Spleen (tissue), 7 donors: ENCODE measurements around the gene NUMA1.

Source experiments
- POLR2A ChIP-seq, 3 donors: fragments of 450-650 bp; IDR thresholded peaks; one replicate each; pipeline ENCODE4 v1.5.1; 2017; ENCODE audit warnings: antibody characterized with exemption in 3 of 3, mild to moderate bottlenecking in 1 of 3
- POLR2AphosphoS5 ChIP-seq, 3 donors: sonication (generic); formaldehyde crosslinking; IDR thresholded peaks; one replicate each; pipeline ENCODE4 v1.5.1; 2017; ENCODE audit warnings: antibody characterized with exemption in 3 of 3
- TF ChIP-seq, protein P1 (sequence below), 11 experiments: fragments of 200-600 bp in 7 of 11; fragments of 450-650 bp in 4 of 11; sonication (generic) in 4 of 11; IDR thresholded peaks in 8 of 11; conservative IDR thresholded peaks in 3 of 11; 1 replicate in 7 of 11; 2 replicates in 4 of 11; pipeline versions ENCODE4 v1.4.0 to v1.8.0; 2016 to 2021; ENCODE audit warnings: antibody characterized with exemption in 11 of 11, inconsistent platforms in 4 of 11, mild to moderate bottlenecking in 1 of 11
- donor health status: DM: no; HTN: no; CAD: no; lungs with moderate emphysema.
- donor health status: DM: no; HTN: no; CAD: no.
- donor health status: DM: no; HTN: no; CAD: no.

DNA sequence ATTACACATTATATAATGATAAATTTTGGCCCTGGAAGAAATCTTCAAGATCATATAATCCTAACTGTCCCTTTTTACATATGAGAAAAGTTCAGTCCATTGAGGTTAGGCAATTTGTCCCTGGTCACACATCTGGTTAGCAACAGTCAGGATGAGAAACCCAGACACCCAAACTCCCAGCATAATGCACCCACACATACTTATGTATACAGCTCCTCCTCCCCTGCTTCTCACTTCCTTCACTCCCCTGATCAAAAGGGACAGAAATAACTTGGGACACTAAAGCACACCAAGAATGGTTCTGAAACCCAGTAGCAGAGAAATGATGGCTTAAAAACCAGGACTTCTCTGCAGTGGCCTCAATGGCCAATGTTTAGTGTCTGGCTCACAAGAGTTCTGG, 11.1 kb downstream of the NUMA1 start:
- TF ChIP-seq POLR2A (IDR thresholded peaks at IDR 0.05), result no peak
- TF ChIP-seq, protein P1, sequence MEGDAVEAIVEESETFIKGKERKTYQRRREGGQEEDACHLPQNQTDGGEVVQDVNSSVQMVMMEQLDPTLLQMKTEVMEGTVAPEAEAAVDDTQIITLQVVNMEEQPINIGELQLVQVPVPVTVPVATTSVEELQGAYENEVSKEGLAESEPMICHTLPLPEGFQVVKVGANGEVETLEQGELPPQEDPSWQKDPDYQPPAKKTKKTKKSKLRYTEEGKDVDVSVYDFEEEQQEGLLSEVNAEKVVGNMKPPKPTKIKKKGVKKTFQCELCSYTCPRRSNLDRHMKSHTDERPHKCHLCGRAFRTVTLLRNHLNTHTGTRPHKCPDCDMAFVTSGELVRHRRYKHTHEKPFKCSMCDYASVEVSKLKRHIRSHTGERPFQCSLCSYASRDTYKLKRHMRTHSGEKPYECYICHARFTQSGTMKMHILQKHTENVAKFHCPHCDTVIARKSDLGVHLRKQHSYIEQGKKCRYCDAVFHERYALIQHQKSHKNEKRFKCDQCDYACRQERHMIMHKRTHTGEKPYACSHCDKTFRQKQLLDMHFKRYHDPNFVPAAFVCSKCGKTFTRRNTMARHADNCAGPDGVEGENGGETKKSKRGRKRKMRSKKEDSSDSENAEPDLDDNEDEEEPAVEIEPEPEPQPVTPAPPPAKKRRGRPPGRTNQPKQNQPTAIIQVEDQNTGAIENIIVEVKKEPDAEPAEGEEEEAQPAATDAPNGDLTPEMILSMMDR (IDR thresholded peaks at IDR 0.05 in 8 of 11, conservative IDR thresholded peaks at IDR 0.05 in 3 of 11), result no peak
- no peak for TF ChIP-seq POLR2AphosphoS5 (IDR thresholded peaks at IDR 0.05)
